Right ventricle myocardium inferior (tissue), 1 donor: Measurements from ENCODE around the gene ZBTB7C. TPM values are rescaled to one million over a fixed set of nuclear protein-coding genes. Genes with fewer than 3 reads are reported as not detected.

Experiments
- ATAC-seq: fragments of 200-7000 bp; cut with Tn5 transposase; one replicate; pipeline ENCODE4 v1.9.1; 2020; ENCODE audit warnings: mild to moderate bottlenecking, moderate library complexity
- DNase-seq: peaks from one replicate; pipeline ENCODE4 v3.0.0; 2021; ENCODE audit errors: missing footprints
- intact Hi-C: fragments of 100-400 bp; cut with DNase I; formaldehyde crosslinking; loops from one replicate; pipeline ENCODE4 v1.11.0; 2022
- total RNA-seq: library from RNA; stranded (reverse); fragmentation: NEBNext Ultra II Directional; extraction: Animal tissue kit (Norgen Biotek cat#: 25700); gene quantifications from one replicate; pipeline ENCODE4 v1.2.1, GENCODE V29; 2021
- donor health status: DM: no; HTN: yes; CAD: no; lungs with severe emphysema.

Gene ZBTB7C
- total RNA-seq, 1 donor from 2014 or later, result 3.2 TPM

- ATAC-seq (peak; percentile 51), DNase-seq (no peak)
- intact Hi-C loops, result loop anchor here (2.0 to 10.0 kb wide), 2 partner anchors 127 to 307 kb away; no protein-coding TSS in a partner anchor
Observed at GRCh38 chr18:48037481-48038271, 371.5 kb downstream of the ZBTB7C start.

GRCh38 chr18:48036641-48037421 is 372.4 kb downstream of the ZBTB7C start:
- ATAC-seq (no peak), DNase-seq (no peak)
- intact Hi-C loops, result loop anchor here (2.0 to 10.0 kb wide), 2 partner anchors 128 to 308 kb away; no protein-coding TSS in a partner anchor

GRCh38 chr18:48036226-48036625 is 373.0 kb downstream of the ZBTB7C start:
- no peak for DNase-seq
- ATAC-seq, result no peak
- intact Hi-C loops, result loop anchor here (2.0 to 10.0 kb wide), 2 partner anchors 129 to 309 kb away; no protein-coding TSS in a partner anchor

DNA sequence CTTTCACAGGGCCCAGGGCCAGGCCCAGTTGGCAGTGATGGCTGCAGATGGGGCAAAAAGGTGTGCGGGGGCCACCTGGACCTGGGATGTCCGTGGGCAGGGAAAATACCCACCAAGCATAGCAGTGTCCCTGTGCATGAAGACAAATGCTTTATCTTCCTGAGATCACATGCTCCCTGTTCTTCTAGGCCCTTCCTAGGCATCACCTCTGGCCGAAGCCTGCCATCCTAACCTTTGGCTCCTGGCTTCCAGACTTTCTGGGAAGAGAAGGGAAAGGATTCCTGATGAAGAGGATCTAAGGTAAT is 373.7 kb downstream of the ZBTB7C start:
- ATAC-seq (no peak), DNase-seq (no peak)
- intact Hi-C loops, result loop anchor here (10.0 kb wide), 1 partner anchor 129 kb away; no protein-coding TSS in a partner anchor

DNA sequence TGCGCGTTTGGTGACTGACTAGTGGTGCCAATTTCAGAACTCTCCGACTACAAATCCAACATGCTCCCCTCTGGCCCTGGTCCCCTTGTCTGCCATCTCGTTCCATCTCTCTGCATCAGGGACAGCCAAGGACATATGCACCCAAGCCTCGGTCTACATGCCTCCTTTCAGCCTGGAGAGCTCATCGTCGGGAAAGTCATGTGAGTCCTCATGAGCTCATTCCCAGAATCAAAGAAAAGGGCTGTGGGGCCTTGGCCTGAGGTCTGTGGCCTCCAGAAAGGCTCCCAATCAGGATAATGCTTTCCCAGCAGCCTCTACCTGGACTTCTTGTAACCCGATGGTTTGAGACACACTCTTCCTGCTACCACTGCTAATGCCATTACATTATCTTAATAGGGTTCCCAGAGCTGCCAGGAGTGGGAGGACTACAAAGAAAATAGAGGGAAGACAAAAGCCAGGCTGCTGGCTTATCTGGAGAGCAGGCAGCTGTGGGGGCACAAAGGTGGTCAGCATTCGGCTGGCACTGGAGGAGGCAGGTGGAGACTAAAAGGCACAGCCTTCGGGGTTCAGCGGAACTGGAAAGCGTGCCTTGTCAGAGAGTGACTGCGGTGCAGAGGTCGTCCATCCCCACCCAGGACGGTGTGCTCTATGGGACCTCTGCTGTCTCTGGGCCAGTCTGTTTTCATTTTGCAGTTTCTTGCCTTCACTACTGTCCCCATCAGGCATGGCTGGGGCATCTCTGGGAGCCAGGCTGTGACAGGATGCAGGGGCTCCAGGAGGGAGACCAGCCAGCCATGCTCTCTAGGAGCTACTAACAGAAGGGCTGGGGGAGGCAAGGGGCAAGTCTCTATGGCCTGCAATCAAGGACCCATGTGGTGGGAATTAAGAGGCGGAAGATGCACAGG is 374.3 kb downstream of the ZBTB7C start:
- DNase-seq (peak; percentile 37), ATAC-seq (no peak)
- intact Hi-C loops, result loop anchor here (10.0 kb wide), 1 partner anchor 130 kb away; no protein-coding TSS in a partner anchor

DNA sequence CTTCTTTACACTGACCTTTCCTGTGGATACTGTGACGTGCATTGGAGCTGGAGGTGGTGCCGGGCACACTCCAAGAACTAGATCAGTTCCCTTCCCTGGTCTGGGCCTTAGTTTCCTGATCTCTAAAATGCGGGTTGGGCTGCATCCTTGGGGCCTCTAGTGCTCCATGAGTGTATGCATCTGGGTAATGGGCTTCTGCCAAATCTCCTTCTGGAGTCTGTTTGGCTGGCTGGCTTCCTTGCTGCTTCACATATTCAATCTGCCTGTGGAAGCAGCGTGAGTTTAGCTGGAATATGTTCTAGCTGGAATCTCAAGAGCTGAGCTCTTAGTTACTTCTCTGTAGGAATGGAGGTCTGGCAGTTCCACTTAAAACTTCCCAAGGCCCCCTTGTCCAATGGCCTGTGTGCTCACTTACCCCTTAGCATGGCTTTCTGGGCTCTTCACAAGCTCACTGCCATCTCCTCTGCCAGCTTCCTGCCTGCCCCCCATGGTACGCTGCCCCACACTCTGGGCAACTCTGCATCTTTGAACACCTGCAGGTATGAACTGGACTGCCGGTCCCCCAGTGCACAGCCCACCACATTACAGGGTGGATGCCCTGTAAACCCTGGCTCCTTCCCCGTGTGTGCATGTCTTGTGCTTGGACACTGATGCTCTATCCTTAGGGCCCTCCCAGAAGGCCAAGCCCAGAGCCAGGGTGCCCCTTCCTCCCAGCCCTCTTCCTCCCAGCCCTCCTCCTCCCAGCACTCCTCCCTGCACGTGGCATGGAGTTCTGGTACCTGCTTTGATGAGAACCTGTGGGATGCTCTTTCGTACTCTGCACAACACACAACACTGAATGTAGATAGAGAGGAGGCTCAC is 375.2 kb downstream of the ZBTB7C start:
- intact Hi-C loops, result loop anchor here (10.0 kb wide), 1 partner anchor 131 kb away; no protein-coding TSS in a partner anchor
- no peak for ATAC-seq
- DNase-seq, result peak; percentile 45

GRCh38 chr18:48032876-48033789 is 376.1 kb downstream of the ZBTB7C start:
- no peak for ATAC-seq
- intact Hi-C loops, result loop anchor here (10.0 kb wide), 1 partner anchor 132 kb away; no protein-coding TSS in a partner anchor

DNA sequence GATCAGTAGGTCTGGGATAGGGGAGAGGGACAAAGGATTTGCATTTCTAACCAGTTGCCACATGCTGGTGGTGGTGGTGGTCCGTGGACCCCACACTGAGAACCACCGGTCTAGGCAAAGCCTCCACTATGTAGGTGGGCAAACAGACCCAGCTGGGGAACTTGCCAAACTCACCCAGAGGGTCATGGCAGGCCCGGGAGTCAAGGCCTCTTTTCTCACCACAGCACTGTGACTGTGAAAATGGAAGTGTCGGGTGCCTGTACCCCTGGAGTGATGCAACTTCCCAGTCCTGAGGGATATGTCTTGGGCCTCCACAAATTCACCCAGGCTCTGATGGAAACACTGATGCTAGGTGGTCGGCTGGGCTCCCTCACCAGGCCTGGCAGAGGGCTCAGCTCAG is 377.5 kb downstream of the ZBTB7C start:
- intact Hi-C loops, result loop anchor here (1.0 to 10.0 kb wide), 2 partner anchors 133 to 412 kb away; no protein-coding TSS in a partner anchor
- no peak for ATAC-seq
- peak; percentile 26 for DNase-seq

More at GRCh38 chr18:48032876-48033789, 376.1 kb downstream of the ZBTB7C start:
- no peak for DNase-seq

DNA sequence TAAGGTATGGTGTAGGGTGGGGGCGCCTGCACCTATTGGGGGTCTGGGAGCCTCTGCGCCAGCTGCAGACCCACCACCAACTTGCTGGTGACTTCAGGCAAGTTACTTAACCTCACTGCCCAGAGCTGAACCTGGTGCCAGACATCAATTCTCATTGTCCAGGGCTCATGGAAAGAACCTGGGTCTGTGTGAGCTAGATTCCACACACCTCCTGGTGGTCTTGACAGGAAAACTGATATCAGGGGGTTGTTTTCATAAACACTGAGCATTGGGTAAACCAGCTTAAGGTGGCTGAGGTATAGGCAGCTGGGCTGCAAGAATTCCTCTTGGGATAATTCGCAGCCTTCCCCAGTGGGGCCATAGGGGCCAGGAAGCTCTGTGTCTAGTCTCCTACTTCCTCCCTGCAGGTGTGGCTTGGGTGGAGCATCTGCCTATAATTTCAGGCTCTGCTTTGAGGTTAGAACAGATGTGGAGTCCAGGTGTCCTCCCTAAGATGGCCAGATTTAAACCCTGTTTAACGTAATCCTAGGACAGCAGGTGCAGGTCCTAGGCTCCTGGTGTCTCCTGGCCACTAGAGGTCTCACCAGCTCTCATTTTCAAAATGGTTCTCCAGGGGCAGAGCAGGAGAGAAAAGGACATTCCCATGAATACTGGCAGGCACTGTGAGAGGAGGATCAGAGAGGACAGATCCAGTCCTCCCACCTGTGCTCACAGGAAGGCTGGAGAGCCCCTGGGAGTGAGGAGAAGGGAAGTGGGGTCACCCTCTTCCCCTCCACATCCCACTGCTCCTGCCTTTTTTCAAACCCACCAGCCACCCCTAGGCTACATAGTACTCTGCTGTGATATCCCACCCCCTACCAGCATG is 378.3 kb downstream of the ZBTB7C start:
- intact Hi-C loops, result loop anchor here (1.0 to 10.0 kb wide), 2 partner anchors 134 to 412 kb away; no protein-coding TSS in a partner anchor
- DNase-seq, result peak; percentile 45
- peak; percentile 71 for ATAC-seq

DNA sequence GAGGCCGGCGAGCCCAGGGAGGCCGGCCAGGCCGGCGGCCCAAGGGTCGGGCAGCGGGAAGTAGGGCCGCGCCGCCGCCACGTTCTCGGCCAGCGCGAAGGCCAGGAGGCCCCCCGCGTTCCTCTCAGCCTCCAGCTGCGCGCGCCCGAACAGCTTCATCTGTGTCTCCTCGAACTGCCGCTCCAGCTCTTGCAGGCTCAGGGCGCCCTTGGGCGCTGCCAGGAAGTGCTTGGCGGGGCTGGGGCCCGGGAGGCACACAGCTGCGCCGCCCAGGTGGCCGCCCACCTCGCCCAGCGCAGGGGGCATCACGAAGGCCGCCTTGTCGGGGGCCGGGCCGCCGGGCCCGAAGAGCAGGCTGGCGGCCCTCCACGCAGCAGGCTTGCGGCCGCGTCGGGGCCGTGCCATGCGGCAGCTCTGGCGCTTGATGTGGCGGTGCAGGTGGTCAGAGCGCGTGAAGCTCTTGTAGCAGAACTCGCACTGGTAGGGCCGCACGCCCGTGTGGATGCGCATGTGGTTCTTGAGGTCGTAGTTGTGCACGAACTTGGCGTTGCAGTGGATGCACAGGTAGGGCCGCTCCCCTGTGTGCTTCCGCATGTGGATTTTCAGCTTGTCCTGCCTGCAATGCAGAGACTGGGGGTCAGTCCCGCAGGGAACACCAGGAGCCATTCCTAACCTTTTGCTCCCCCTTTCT is 379.7 kb downstream of the ZBTB7C start:
- peak; percentile 71 for DNase-seq
- no peak for ATAC-seq
- intact Hi-C loops, result no loop called here

DNA sequence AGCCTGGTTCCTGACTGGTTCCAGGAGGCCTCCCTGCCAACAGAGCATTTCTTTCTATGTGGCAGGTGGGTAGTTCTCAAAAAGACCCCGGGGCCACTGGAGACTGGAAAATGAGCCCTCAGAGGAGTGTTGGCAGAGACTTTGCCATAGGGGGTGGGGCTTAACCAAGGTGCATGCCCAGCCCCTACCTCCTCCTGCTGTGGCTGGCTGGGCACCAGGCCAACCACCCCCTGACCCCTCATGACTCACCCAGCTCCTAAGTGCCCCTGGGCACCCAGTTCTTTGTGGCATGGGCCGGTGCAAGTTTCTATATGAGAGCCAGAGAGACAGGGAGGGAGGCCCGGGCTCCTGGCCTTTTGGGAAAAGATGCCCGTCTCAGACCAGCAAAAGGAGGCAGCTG is 380.5 kb downstream of the ZBTB7C start:
- no peak for ATAC-seq
- intact Hi-C loops, result no loop called here
- peak; percentile 68 for DNase-seq

- intact Hi-C loops, result no loop called here
- DNase-seq, result peak; percentile 39
- ATAC-seq, result no peak
Observed at GRCh38 chr18:48028081-48028480, 381.1 kb downstream of the ZBTB7C start.

DNA sequence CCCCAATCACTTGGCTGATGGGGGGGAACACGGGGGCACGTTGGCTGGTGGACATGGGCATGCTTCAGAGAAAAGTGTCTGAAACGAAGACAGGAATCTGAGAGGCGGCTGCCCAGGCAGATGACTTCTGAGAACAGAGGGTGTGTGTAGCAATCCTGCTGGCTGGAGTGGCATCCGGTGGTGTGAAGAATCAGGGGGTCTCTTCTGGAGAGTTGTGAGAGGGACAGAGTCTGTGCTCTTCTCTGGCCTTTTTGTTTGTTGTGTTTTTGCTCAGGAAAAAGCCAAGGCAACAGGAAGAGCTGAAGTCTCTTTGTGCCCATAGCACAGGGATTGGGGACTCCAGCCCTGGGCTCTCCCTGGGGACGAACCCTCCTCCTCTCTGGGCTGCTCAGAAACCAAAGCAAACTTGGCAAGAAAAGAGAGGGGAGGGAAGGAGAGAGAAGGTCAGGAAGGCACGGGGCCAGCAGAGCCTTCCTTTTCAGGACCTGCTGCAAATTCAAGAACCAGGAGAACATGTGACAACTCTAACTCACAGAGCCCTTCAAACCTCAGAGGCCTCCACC is 381.7 kb downstream of the ZBTB7C start:
- peak; percentile 47 for DNase-seq
- intact Hi-C loops, result no loop called here
- ATAC-seq, result no peak

DNA sequence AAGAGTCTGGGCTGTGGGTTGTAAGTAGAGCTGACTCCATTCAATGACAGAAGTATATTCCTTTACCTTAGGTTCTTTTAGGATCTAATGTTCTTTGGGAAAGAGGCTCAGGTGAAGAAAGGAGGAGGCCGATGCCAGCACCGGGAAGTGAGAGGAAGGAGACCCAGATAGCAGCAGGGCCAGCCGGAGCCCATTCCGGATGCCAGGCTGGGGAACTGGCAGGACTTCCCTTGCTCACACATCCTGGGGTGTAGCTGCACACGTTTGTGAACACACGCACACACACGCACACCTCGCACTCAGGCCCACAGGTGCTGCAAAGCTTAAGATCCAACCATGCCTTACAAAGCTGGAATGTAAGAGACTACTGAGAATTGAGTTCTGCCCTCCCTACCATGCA is 383.0 kb downstream of the ZBTB7C start:
- ATAC-seq (no peak), DNase-seq (no peak)

More for the DNA sequence above, 383.0 kb downstream of the ZBTB7C start:
- intact Hi-C loops, result no loop called here
